Pancreas (tissue), 10 donors: ENCODE measurements around the gene KCNC1. TPM values are rescaled to one million over a fixed set of nuclear protein-coding genes. Genes with fewer than 3 reads are reported as not detected.

Experiments
- ATAC-seq, 4 donors: fragments of 200-7000 bp; cut with Tn5 transposase; one replicate each; pipeline versions ENCODE4 v1.8.0 to v1.9.1; 2020; ENCODE audit warnings: mild to moderate bottlenecking in 4 of 4, moderate library complexity in 4 of 4
- DNase-seq, 6 donors: peaks; one replicate each; pipeline ENCODE4 v3.0.0-alpha.2; 2020
- FAIRE-seq: peaks from 2 replicates; lab custom pipeline; 2012; peaks lifted over from hg19 to GRCh38; lab: Jason Lieb, UNC
- H3K27ac ChIP-seq, 4 donors: fragments of 200-600 bp; sonication (generic); 1 replicate in 3 of 4; 2 replicates in 1 of 4; pipeline versions ENCODE4 v1.5.0 to v1.8.0; 2020
- H3K27me3 ChIP-seq, 4 donors: fragments of 200-600 bp; one replicate each; pipeline ENCODE4 v1.8.0; 2021
- H3K36me3 ChIP-seq, 3 donors: fragments of 200-600 bp; sonication (generic) in 1 of 3; one replicate each; pipeline versions ENCODE4 v1.5.0 to v1.8.0; 2020 to 2021
- H3K4me1 ChIP-seq, 3 donors: fragments of 200-600 bp; one replicate each; pipeline ENCODE4 v1.8.0; 2021
- H3K4me3 ChIP-seq, 4 donors: fragments of 200-600 bp; sonication (generic) in 2 of 4; one replicate each; pipeline versions ENCODE4 v1.5.0 to v1.8.0; 2020 to 2021
- H3K9me3 ChIP-seq, 4 donors: fragments of 200-600 bp; one replicate each; pipeline ENCODE4 v1.8.0; 2021
- CTCF ChIP-seq, 4 donors: fragments of 200-600 bp; sonication (generic) in 3 of 4; IDR thresholded peaks; one replicate each; pipeline versions ENCODE4 v1.5.0 to v1.8.0; 2021; ENCODE audit warnings: antibody characterized with exemption in 4 of 4
- WGBS, 2 donors: extraction: QIAGEN DNeasy Blood & Tissue Kit; methylation state at CpG; one replicate each; pipeline ENCODE4 v1.1.7; 2013; 5-methylcytosine and 5-hydroxymethylcytosine counted together
- intact Hi-C, 3 donors: fragments of 100-400 bp; cut with DNase I; formaldehyde crosslinking; loops; one replicate each; pipeline versions ENCODE4 v1.11.1 to v1.14.2; 2022
- polyA plus RNA-seq, 2 donors: library from polyadenylated mRNA; stranded (reverse); fragments of 200-250 nt; gene quantifications; one replicate each; pipeline ENCODE4 v1.2.3, GENCODE V29; 2013
- total RNA-seq, 6 donors: library from RNA; stranded (reverse); fragmentation: NEBNext Ultra II Directional in 4 of 6; extraction: Animal tissue kit (Norgen Biotek cat#: 25700) in 4 of 6; gene quantifications; one replicate each; pipeline versions ENCODE4 v1.2.1 to v1.2.4, GENCODE V29; 2021 to 2023
- donor health status: healthy with polysubstance abuse.
- donor health status: DM: no; HTN: no; CAD: no; lungs with moderate emphysema.
- donor health status: DM: no; HTN: no; CAD: no.
- donor health status: control.
- donor health status: control.
- donor health status: Bipolar disorder and iron deficiency.
- donor health status: DM: yes; HTN: yes; CAD: no.
- donor health status: DM: no; HTN: no; CAD: no.
- donor health status: DM: no; HTN: no; CAD: no.
- donor health status: DM: yes; HTN: yes; CAD: no.

KCNC1 gene
- total and polyA plus RNA-seq, 8 donors, result 0.05 to 0.82 (median 0.37) TPM

- H3K27me3 ChIP-seq, result no peaks in the 10 kb centered on the region
Observed at GRCh38 chr11:17711836-17712235, 22.7 kb upstream of the KCNC1 start.

GRCh38 chr11:17713851-17714250 is 20.7 kb upstream of the KCNC1 start:
- Histone ChIP-seq H3K36me3 (no peaks in the 10 kb centered on the region), H3K4me3 (no peak overlapping the region), H3K27me3 (no peaks in the 10 kb centered on the region), H3K9me3 (no peaks in the 10 kb centered on the region), H3K4me1 (no peaks in the 10 kb centered on the region), H3K27ac (no peak overlapping the region)
- FAIRE-seq (no peak), ATAC-seq (no peak), DNase-seq (no peak)
- TF ChIP-seq CTCF (IDR thresholded peaks at IDR 0.05), result no peak
- WGBS, 2 donors, result 0 to 23% methylated on average over 1 of the region's 1 CpG
- intact Hi-C loops, result no loop called here

More at GRCh38 chr11:17711836-17712235, 22.7 kb upstream of the KCNC1 start:
- DNase-seq, result no peak
- H3K27ac ChIP-seq, result no peak overlapping the region
- no peak for FAIRE-seq
- no peaks in the 10 kb centered on the region for H3K36me3 ChIP-seq
- no peak for TF ChIP-seq CTCF (IDR thresholded peaks at IDR 0.05)
- intact Hi-C loops, result no loop called here
- 15 to 21% methylated on average over 4 of the region's 4 CpGs for WGBS, 2 donors
- no peak for ATAC-seq
- H3K4me1 ChIP-seq, result no peaks in the 10 kb centered on the region
- no peak overlapping the region for H3K4me3 ChIP-seq
- no peaks in the 10 kb centered on the region for H3K9me3 ChIP-seq

GRCh38 chr11:17714356-17714854 is 20.2 kb upstream of the KCNC1 start:
- intact Hi-C loops, result no loop called here
- TF ChIP-seq CTCF (IDR thresholded peaks at IDR 0.05), result no peak
- FAIRE-seq (no peak), DNase-seq (no peak), ATAC-seq (no peak)
- Histone ChIP-seq H3K4me3 (no peak overlapping the region), H3K4me1 (no peaks in the 10 kb centered on the region), H3K27ac (no peak overlapping the region), H3K9me3 (no peaks in the 10 kb centered on the region), H3K27me3 (peaks cover 0 to 4% (median under 1%) of the 10 kb centered on the region in 4 donors), H3K36me3 (no peaks in the 10 kb centered on the region)
- WGBS, 2 donors, result 60 to 61% methylated on average over 8 of the region's 8 CpGs

- no peak for TF ChIP-seq CTCF (IDR thresholded peaks at IDR 0.05)
- no peak for DNase-seq
- intact Hi-C loops, result no loop called here
- H3K4me3 ChIP-seq, result no peak overlapping the region
- FAIRE-seq, result no peak
- H3K27ac ChIP-seq, result no peak overlapping the region
- H3K36me3 ChIP-seq, result no peaks in the 10 kb centered on the region
- H3K27me3 ChIP-seq, result peaks cover 0 to 8% (median 3%) of the 10 kb centered on the region in 4 donors
- no peak for ATAC-seq
- 72 to 76% methylated on average over 4 of the region's 4 CpGs for WGBS, 2 donors
- no peaks in the 10 kb centered on the region for H3K4me1 ChIP-seq
- H3K9me3 ChIP-seq, result no peaks in the 10 kb centered on the region
Observed at GRCh38 chr11:17714870-17715269, 19.7 kb upstream of the KCNC1 start.

GRCh38 chr11:17716807-17717206 is 17.8 kb upstream of the KCNC1 start:
- Histone ChIP-seq H3K27me3 (peaks cover 0 to 24% (median 13%) of the 10 kb centered on the region in 4 donors), H3K36me3 (no peaks in the 10 kb centered on the region), H3K9me3 (no peaks in the 10 kb centered on the region), H3K27ac (no peak overlapping the region), H3K4me1 (no peaks in the 10 kb centered on the region), H3K4me3 (no peak overlapping the region)
- DNase-seq (no peak), FAIRE-seq (no peak), ATAC-seq (no peak)
- intact Hi-C loops, result no loop called here
- 53 to 56% methylated on average over 2 of the region's 2 CpGs for WGBS, 2 donors
- no peak for TF ChIP-seq CTCF (IDR thresholded peaks at IDR 0.05)
